H9 (cell line): ENCODE results near the gene OR51A7. TPM values are rescaled to one million over a fixed set of nuclear protein-coding genes. Genes with fewer than 3 reads are reported as not detected.

Experiments
- DNase-seq: peaks from one replicate; pipeline ENCODE4 v3.0.0-alpha.2; 2017
- H2AFZ ChIP-seq: one replicate; pipeline ENCODE4 v1.6.1; 2013; ENCODE audit warnings: mild to moderate bottlenecking, low read length, control low read depth, moderate library complexity
- H2AK5ac ChIP-seq: 2 replicates; pipeline ENCODE4 v1.6.1; 2013; ENCODE audit warnings: low read length, control low read depth, mixed read lengths; ENCODE audit not compliant: insufficient read length
- H2BK120ac ChIP-seq: one replicate; pipeline ENCODE4 v1.6.1; 2013; ENCODE audit warnings: low read depth, mild to moderate bottlenecking, low read length, control low read depth, inconsistent platforms; ENCODE audit not compliant: poor library complexity, severe bottlenecking
- H2BK12ac ChIP-seq: 2 replicates; pipeline ENCODE4 v1.6.1; 2013; ENCODE audit warnings: low read length, control low read depth, mixed read lengths, low read depth; ENCODE audit not compliant: insufficient read length
- H2BK15ac ChIP-seq: 2 replicates; pipeline ENCODE4 v1.6.1; 2013; ENCODE audit warnings: low read depth, low read length, control low read depth
- H2BK20ac ChIP-seq: one replicate; pipeline ENCODE4 v1.6.1; 2013; ENCODE audit warnings: low read depth, mild to moderate bottlenecking, low read length, control low read depth, inconsistent platforms; ENCODE audit not compliant: poor library complexity, severe bottlenecking
- H2BK5ac ChIP-seq: 2 replicates; pipeline ENCODE4 v1.6.1; 2013; ENCODE audit warnings: low read length, control low read depth, mixed read lengths; ENCODE audit not compliant: insufficient read length
- H3K14ac ChIP-seq: 2 replicates; pipeline ENCODE4 v1.6.1; 2013; ENCODE audit warnings: low read length, control low read depth; ENCODE audit not compliant: insufficient read depth
- H3K18ac ChIP-seq: 2 replicates; pipeline ENCODE4 v1.6.1; 2013; ENCODE audit warnings: low read depth, mild to moderate bottlenecking, mixed read lengths, low read length, control low read depth; ENCODE audit not compliant: insufficient read length
- H3K23ac ChIP-seq: 2 replicates; pipeline ENCODE4 v1.6.1; 2013; ENCODE audit warnings: low read length, control low read depth, mixed read lengths, low read depth; ENCODE audit not compliant: insufficient read length
- H3K23me2 ChIP-seq: 2 replicates; pipeline ENCODE4 v1.6.1; 2013; ENCODE audit warnings: low read depth, mild to moderate bottlenecking, mixed read lengths, low read length, control low read depth; ENCODE audit not compliant: insufficient read length, poor library complexity, severe bottlenecking
- H3K27ac ChIP-seq: 2 replicates; pipeline ENCODE4 v1.5.1; 2013; ENCODE audit warnings: low read length, control low read depth, mixed read lengths, low read depth; ENCODE audit not compliant: insufficient read length
- H3K27me3 ChIP-seq: 2 replicates; pipeline ENCODE4 v1.6.1; 2013; ENCODE audit warnings: low read length, control low read depth, inconsistent platforms; ENCODE audit not compliant: insufficient read depth
- H3K4ac ChIP-seq: 2 replicates; pipeline ENCODE4 v1.6.1; 2013; ENCODE audit warnings: low read depth, mild to moderate bottlenecking, control low read depth, inconsistent platforms, low read length, moderate library complexity
- H3K4me1 ChIP-seq: 2 replicates; pipeline ENCODE4 v1.6.1; 2013; ENCODE audit warnings: low read length, control low read depth, inconsistent platforms; ENCODE audit not compliant: insufficient read depth
- H3K4me2 ChIP-seq: 2 replicates; pipeline ENCODE4 v1.6.1; 2013; ENCODE audit warnings: low read length, control low read depth, mixed read lengths; ENCODE audit not compliant: insufficient read length, insufficient read depth
- H3K56ac ChIP-seq: 2 replicates; pipeline ENCODE4 v1.6.1; 2013; ENCODE audit warnings: low read depth, mild to moderate bottlenecking, mixed read lengths, low read length, control low read depth; ENCODE audit not compliant: insufficient read length
- H3K79me1 ChIP-seq: 2 replicates; pipeline ENCODE4 v1.6.1; 2013; ENCODE audit warnings: low read depth, mild to moderate bottlenecking, moderate library complexity, low read length, control low read depth, inconsistent platforms; ENCODE audit not compliant: insufficient read depth, poor library complexity, severe bottlenecking
- H3K79me2 ChIP-seq: 2 replicates; pipeline ENCODE4 v1.6.1; 2013; ENCODE audit warnings: low read length, control low read depth, inconsistent platforms; ENCODE audit not compliant: insufficient read depth
- H3K9ac ChIP-seq: 2 replicates; pipeline ENCODE4 v1.6.1; 2013; ENCODE audit warnings: low read length, control low read depth, mixed read lengths; ENCODE audit not compliant: insufficient read length; ENCODE audit errors: extremely low read depth
- H3K9me3 ChIP-seq: one replicate; pipeline ENCODE4 v1.6.1; 2013; ENCODE audit warnings: low read depth, low read length, inconsistent platforms; ENCODE audit not compliant: control insufficient read depth
- H3T11ph ChIP-seq: one replicate; pipeline ENCODE4 v1.6.1; 2013; ENCODE audit warnings: mild to moderate bottlenecking, low read length, control low read depth, inconsistent platforms
- H4K20me1 ChIP-seq: one replicate; pipeline ENCODE4 v1.6.1; 2013; ENCODE audit not compliant: control insufficient read depth, insufficient read length, insufficient read depth
- H4K5ac ChIP-seq: 2 replicates; pipeline ENCODE4 v1.6.1; 2013; ENCODE audit warnings: low read depth, mild to moderate bottlenecking, mixed read lengths, low read length, control low read depth; ENCODE audit not compliant: insufficient read length
- H4K8ac ChIP-seq: replicated peaks from 2 replicates; pipeline ENCODE4 v1.6.1; 2013; ENCODE audit warnings: low read length, control low read depth, mixed read lengths, low read depth; ENCODE audit not compliant: insufficient read length
- H4K91ac ChIP-seq: 2 replicates; pipeline ENCODE4 v1.6.1; 2013; ENCODE audit warnings: low read depth, mild to moderate bottlenecking, moderate library complexity, mixed read lengths, low read length, control low read depth; ENCODE audit not compliant: insufficient read length
- H3K27ac Mint-ChIP-seq, 3 experiments: 2 replicates in 2 of 3; 3 replicates in 1 of 3; pipeline ENCODE4 v1.8.0; 2020 to 2021; ENCODE audit warnings: mixed read lengths in 3 of 3, mild to moderate bottlenecking in 1 of 3, moderate library complexity in 1 of 3
- H3K27me3 Mint-ChIP-seq: 2 replicates; pipeline ENCODE4 v1.8.0; 2021; ENCODE audit warnings: low read depth, mild to moderate bottlenecking, moderate library complexity, mixed read lengths
- H3K36me3 Mint-ChIP-seq, 3 experiments: 2 replicates in 2 of 3; 3 replicates in 1 of 3; pipeline ENCODE4 v1.8.0; 2020 to 2021; ENCODE audit warnings: low read depth in 3 of 3, mixed read lengths in 3 of 3; ENCODE audit not compliant: insufficient read depth in 1 of 3
- H3K4me1 Mint-ChIP-seq, 2 experiments: 2 replicates each; pipeline ENCODE4 v1.8.0; 2020; ENCODE audit warnings: mixed read lengths in 2 of 2
- H3K4me3 Mint-ChIP-seq, 2 experiments: 2 replicates in 1 of 2; 3 replicates in 1 of 2; pipeline ENCODE4 v1.8.0; 2020 to 2021; ENCODE audit warnings: mild to moderate bottlenecking in 2 of 2, mixed read lengths in 2 of 2, moderate library complexity in 1 of 2
- H3K9me3 Mint-ChIP-seq, 2 experiments: 2 replicates in 1 of 2; 3 replicates in 1 of 2; pipeline ENCODE4 v1.8.0; 2020; ENCODE audit warnings: mild to moderate bottlenecking in 2 of 2, mixed read lengths in 2 of 2, moderate library complexity in 1 of 2
- WGBS: extraction: QIAGEN DNeasy Blood & Tissue Kit; methylation state at CpG from one replicate; pipeline ENCODE4 v1.1.7; 2013; ENCODE audit warnings: missing lambda C conversion rate, low lambda C conversion rate, mixed read lengths; ENCODE audit not compliant: insufficient read length; ENCODE audit errors: extremely low coverage; 5-methylcytosine and 5-hydroxymethylcytosine counted together
- total RNA-seq: library from RNA; stranded (reverse); gene quantifications from 2 replicates; pipeline ENCODE4 v1.2.1, GENCODE V29; 2021
- TF ChIP-seq, protein P1 (sequence below): fragments of 200-600 bp; sonication (generic); conservative IDR thresholded peaks from 3 replicates; pipeline ENCODE4 v1.8.0; 2021; ENCODE audit warnings: antibody characterized with exemption, mild to moderate bottlenecking

OR51A7 gene
- total RNA-seq, 1 experiment from 2014 or later = not detected

DNA sequence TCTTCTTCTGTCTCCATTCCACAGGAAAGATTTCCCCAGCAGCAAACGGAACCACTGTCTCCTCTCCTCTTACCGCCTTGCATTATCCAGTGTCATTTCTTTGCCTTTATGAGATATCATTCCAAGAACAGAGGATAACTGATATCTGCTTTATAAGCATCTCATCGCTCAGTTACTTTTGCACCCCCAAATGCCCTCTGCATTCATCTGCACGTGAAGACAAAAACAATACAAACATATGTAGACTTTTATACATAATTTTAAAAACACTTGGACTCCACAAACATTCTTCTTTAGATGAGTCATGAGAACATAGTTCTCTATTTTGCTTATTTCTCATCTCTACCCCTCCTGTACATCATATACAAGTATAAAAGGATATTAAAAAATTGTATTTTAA is 22.4 kb upstream of the OR51A7 start:
- no peak overlapping the region for H2BK15ac ChIP-seq
- H3K27me3 ChIP-seq = no peaks in the 10 kb centered on the region
- H4K5ac ChIP-seq = no peak overlapping the region
- H3K4me3 Mint-ChIP-seq = no peak overlapping the region
- no peak overlapping the region for H2AK5ac ChIP-seq
- H3K79me2 ChIP-seq = no peaks in the 10 kb centered on the region
- H3K18ac ChIP-seq = no peak overlapping the region
- no peak overlapping the region for H3T11ph ChIP-seq
- no peak overlapping the region for H3K4me2 ChIP-seq
- H2AFZ ChIP-seq = no peak overlapping the region
- no peak overlapping the region for H3K56ac ChIP-seq
- H3K23ac ChIP-seq = no peak overlapping the region
- H3K9me3 ChIP-seq = no peaks in the 10 kb centered on the region
- H3K27ac ChIP-seq = no peak overlapping the region
- H2BK5ac ChIP-seq = no peak overlapping the region
- no peak overlapping the region for H2BK12ac ChIP-seq
- no peaks in the 10 kb centered on the region; a peak in 1 of 5 replicates for H3K9me3 Mint-ChIP-seq
- no CpG with 5 or more reads among the region's 4 CpGs for WGBS
- TF ChIP-seq, protein P1, sequence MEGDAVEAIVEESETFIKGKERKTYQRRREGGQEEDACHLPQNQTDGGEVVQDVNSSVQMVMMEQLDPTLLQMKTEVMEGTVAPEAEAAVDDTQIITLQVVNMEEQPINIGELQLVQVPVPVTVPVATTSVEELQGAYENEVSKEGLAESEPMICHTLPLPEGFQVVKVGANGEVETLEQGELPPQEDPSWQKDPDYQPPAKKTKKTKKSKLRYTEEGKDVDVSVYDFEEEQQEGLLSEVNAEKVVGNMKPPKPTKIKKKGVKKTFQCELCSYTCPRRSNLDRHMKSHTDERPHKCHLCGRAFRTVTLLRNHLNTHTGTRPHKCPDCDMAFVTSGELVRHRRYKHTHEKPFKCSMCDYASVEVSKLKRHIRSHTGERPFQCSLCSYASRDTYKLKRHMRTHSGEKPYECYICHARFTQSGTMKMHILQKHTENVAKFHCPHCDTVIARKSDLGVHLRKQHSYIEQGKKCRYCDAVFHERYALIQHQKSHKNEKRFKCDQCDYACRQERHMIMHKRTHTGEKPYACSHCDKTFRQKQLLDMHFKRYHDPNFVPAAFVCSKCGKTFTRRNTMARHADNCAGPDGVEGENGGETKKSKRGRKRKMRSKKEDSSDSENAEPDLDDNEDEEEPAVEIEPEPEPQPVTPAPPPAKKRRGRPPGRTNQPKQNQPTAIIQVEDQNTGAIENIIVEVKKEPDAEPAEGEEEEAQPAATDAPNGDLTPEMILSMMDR = no peak
- no peak overlapping the region for H2BK20ac ChIP-seq
- H2BK120ac ChIP-seq = no peak overlapping the region
- H4K8ac ChIP-seq = no peak overlapping the region
- H3K36me3 Mint-ChIP-seq = no peaks in the 10 kb centered on the region
- no peak overlapping the region for H3K4ac ChIP-seq
- peaks cover 2% of the 10 kb centered on the region; the same call in 1 of the 2 replicates for H3K27me3 Mint-ChIP-seq
- no peaks in the 10 kb centered on the region for H3K4me1 ChIP-seq
- H3K9ac ChIP-seq = no peak overlapping the region
- DNase-seq = no peak
- no peaks in the 10 kb centered on the region for H4K20me1 ChIP-seq
- H3K27ac Mint-ChIP-seq = no peak overlapping the region
- no peaks in the 10 kb centered on the region for H3K23me2 ChIP-seq
- no peak overlapping the region for H4K91ac ChIP-seq
- H3K4me1 Mint-ChIP-seq = no peaks in the 10 kb centered on the region
- no peak overlapping the region for H3K14ac ChIP-seq
- no peaks in the 10 kb centered on the region for H3K79me1 ChIP-seq
